ENCODE results near the gene HMSD. TPM values are rescaled to one million over a fixed set of nuclear protein-coding genes. Genes with fewer than 3 reads are reported as not detected.

HMSD gene
- total RNA-seq, 1 donor from 2014 or later: not detected

- H3K36me3 ChIP-seq: no peaks in the 10 kb centered on the region
- intact Hi-C loops (cut with DNase I): loop anchor here (2.0 to 10.0 kb wide), 5 partner anchors 547 to 1535 kb away; partner anchors contain the start of genes KDSR, PHLPP1, VPS4B and ZCCHC2
- peak within 1 kb of the TSS; percentile 97 to 99 for H3K27ac ChIP-seq
- peak; percentile 76 to 98 for DNase-seq (ENCODE audit: low spot score in 2 of 2)
- H3K9me3 ChIP-seq: no peaks in the 10 kb centered on the region
- H3K4me3 ChIP-seq: peak within 1 kb of the TSS; percentile 77 to 80
- peaks cover 0 to 4% of the 10 kb centered on the region in 2 donors for H3K4me1 ChIP-seq
- TF ChIP-seq CTCF (IDR thresholded peaks at IDR 0.05): no peak
- H3K27me3 ChIP-seq: no peaks in the 10 kb centered on the region
These were observed 21.1 kb downstream of the HMSD start, which contains the start of gene SERPINB8 for GRCh38 chr18:63969942-63970808. TSS of gene SERPINB8 (plus strand) at chr18:63970081. CDS start at chr18:63978309, 8,228 bp downstream.

GRCh38 chr18:63970809-63971205, 21.7 kb downstream of the HMSD start:
- Histone ChIP-seq H3K27ac (peak overlapping the region; percentile 97 to 99), H3K36me3 (no peaks in the 10 kb centered on the region), H3K27me3 (no peaks in the 10 kb centered on the region), H3K4me3 (peak overlapping the region; percentile 77 to 80), H3K9me3 (no peaks in the 10 kb centered on the region), H3K4me1 (peaks cover 0 to 4% of the 10 kb centered on the region in 2 donors)
- intact Hi-C loops (cut with DNase I): loop anchor here (2.0 to 10.0 kb wide), 5 partner anchors 548 to 1536 kb away; partner anchors contain the start of genes KDSR, PHLPP1, VPS4B and ZCCHC2
- DNase-seq (ENCODE audit: low spot score in 2 of 2): peak in 1 of 2 donors; percentile 67
- no peak for TF ChIP-seq CTCF (IDR thresholded peaks at IDR 0.05)

- peaks cover 0 to 4% of the 10 kb centered on the region in 2 donors for H3K4me1 ChIP-seq
- H3K27ac ChIP-seq: peak overlapping the region; percentile 97 to 99
- intact Hi-C loops (cut with DNase I): loop anchor here (2.0 to 10.0 kb wide), 5 partner anchors 549 to 1537 kb away; partner anchors contain the start of genes KDSR, PHLPP1, VPS4B and ZCCHC2
- no peak for TF ChIP-seq CTCF (IDR thresholded peaks at IDR 0.05)
- no peak for DNase-seq (ENCODE audit: low spot score in 2 of 2)
- no peaks in the 10 kb centered on the region for H3K36me3 ChIP-seq
- no peaks in the 10 kb centered on the region for H3K27me3 ChIP-seq
- H3K9me3 ChIP-seq: no peaks in the 10 kb centered on the region
- peak overlapping the region; percentile 77 to 80 for H3K4me3 ChIP-seq
These were observed 22.4 kb downstream of the HMSD start for GRCh38 chr18:63971320-63972001.

- Histone ChIP-seq H3K27me3 (no peaks in the 10 kb centered on the region), H3K27ac (no peak overlapping the region), H3K9me3 (no peaks in the 10 kb centered on the region), H3K4me3 (no peak overlapping the region), H3K36me3 (no peaks in the 10 kb centered on the region), H3K4me1 (peaks cover 0 to 4% of the 10 kb centered on the region in 2 donors)
- no peak for TF ChIP-seq CTCF (IDR thresholded peaks at IDR 0.05)
- intact Hi-C loops (cut with DNase I): loop anchor here (5.0 to 10.0 kb wide), 3 partner anchors 605 to 1537 kb away; partner anchors contain the start of genes KDSR and ZCCHC2
- DNase-seq (ENCODE audit: low spot score in 2 of 2): no peak
These were observed 22.9 kb downstream of the HMSD start for GRCh38 chr18:63972002-63972376.

- Histone ChIP-seq H3K27ac (no peak overlapping the region), H3K27me3 (no peaks in the 10 kb centered on the region), H3K4me1 (no peaks in the 10 kb centered on the region), H3K9me3 (no peaks in the 10 kb centered on the region), H3K4me3 (no peak overlapping the region), H3K36me3 (no peaks in the 10 kb centered on the region)
- intact Hi-C loops (cut with DNase I): loop anchor here (5.0 to 10.0 kb wide), 3 partner anchors 608 to 1540 kb away; partner anchors contain the start of genes KDSR and ZCCHC2
- TF ChIP-seq CTCF (IDR thresholded peaks at IDR 0.05): peak in 1 of 3 experiments; percentile 12
- no peak for DNase-seq (ENCODE audit: low spot score in 2 of 2)
These were observed 25.9 kb downstream of the HMSD start for GRCh38 chr18:63974991-63975390.
